ENCODE results near the gene BGLAP.

- TF ChIP-seq CTCF (IDR thresholded peaks at IDR 0.05) (no peak), POLR2A (IDR thresholded peaks at IDR 0.05) (no peak)
These were observed 15.7 kb downstream of the BGLAP start for GRCh38 chr1:156257711-156258110.

Measured in body of pancreas (tissue), 4 donors.